Body of pancreas (tissue), 4 donors: ENCODE data around the gene DDX1.
A peak's percentile ranks its signal among the peaks of the same experiment; 100 is the strongest.

Experiments used
- CTCF ChIP-seq, 7 experiments: fragments of 450-650 bp in 4 of 7; fragments of 200-600 bp in 3 of 7; sonication (generic) in 3 of 7; IDR thresholded peaks; one replicate each; pipeline ENCODE4 v1.5.1; 2016 to 2019; ENCODE audit warnings: antibody characterized with exemption in 7 of 7
- POLR2A ChIP-seq, 3 donors: fragments of 450-650 bp; IDR thresholded peaks; one replicate each; pipeline ENCODE4 v1.6.1; 2016; ENCODE audit warnings: antibody characterized with exemption in 3 of 3, mild to moderate bottlenecking in 2 of 3

- TF ChIP-seq POLR2A (IDR thresholded peaks at IDR 0.05): no peak
- TF ChIP-seq CTCF (IDR thresholded peaks at IDR 0.05): peak; percentile 47 to 88 (median 83)
Measured at GRCh38 chr2:15636972-15637785, 45.5 kb downstream of the DDX1 start.
